Neural cell (in vitro differentiated cells): ENCODE results near the gene PCDHB6.
"Not testable (repeated sequence)": the region's sequence is repeated elsewhere in the genome, so short reads cannot be mapped to it uniquely, and the experiment has no call there.

ENCODE experiments used
- CTCF ChIP-seq: fragments of 450-650 bp; IDR thresholded peaks from 2 replicates; pipeline ENCODE4 v1.5.1; 2014; ENCODE audit warnings: antibody characterized with exemption, mild to moderate bottlenecking, moderate library complexity; ENCODE audit not compliant: poor library complexity, severe bottlenecking
- EP300 ChIP-seq: fragments of 450-650 bp; conservative IDR thresholded peaks from 2 replicates; pipeline ENCODE4 v1.6.1; 2014; ENCODE audit warnings: antibody characterized with exemption, mild to moderate bottlenecking, moderate library complexity; ENCODE audit not compliant: poor library complexity, severe bottlenecking
- EZH2 ChIP-seq: fragments of 200-600, 300-800 bp; shearing (Covaris generic), sonication (generic); IDR thresholded peaks from 2 replicates; pipeline ENCODE4 v1.6.1; 2014; ENCODE audit warnings: antibody characterized with exemption, low read length, borderline replicate concordance, mild to moderate bottlenecking; ENCODE audit not compliant: insufficient read depth, poor library complexity, severe bottlenecking
- POLR2AphosphoS5 ChIP-seq: IDR thresholded peaks from 2 replicates; pipeline ENCODE4 v1.6.1; 2012
- RAD21 ChIP-seq: fragments of 450-650 bp; conservative IDR thresholded peaks from 2 replicates; pipeline ENCODE4 v1.6.1; 2014; ENCODE audit warnings: antibody characterized with exemption, mild to moderate bottlenecking, moderate library complexity
- REST ChIP-seq: IDR thresholded peaks from 2 replicates; pipeline ENCODE4 v1.6.1; 2012; ENCODE audit warnings: borderline replicate concordance
- SMC3 ChIP-seq: fragments of 450-650 bp; conservative IDR thresholded peaks from 2 replicates; pipeline ENCODE4 v1.6.1; 2014; ENCODE audit warnings: antibody characterized with exemption, mild to moderate bottlenecking, moderate library complexity; ENCODE audit not compliant: poor library complexity
- TAF1 ChIP-seq: IDR thresholded peaks from 2 replicates; pipeline ENCODE4 v1.6.1; 2012; ENCODE audit warnings: low read depth

- not testable (repeated sequence) for TF ChIP-seq CTCF, REST, EP300, TAF1, RAD21, SMC3, EZH2, POLR2AphosphoS5
These were observed 27.8 kb downstream of the PCDHB6 start, which contains the start of gene PCDHB8 for GRCh38 chr5:141177577-141178191.
